Endodermal cell (in vitro differentiated cells): ENCODE results near the gene RNU5B-1. TPM values are rescaled to one million over a fixed set of nuclear protein-coding genes. Genes with fewer than 3 reads are reported as not detected.

Experiments used
- DNase-seq: peaks from one replicate; pipeline ENCODE4 v3.0.0-alpha.2; 2017
- H3K27ac ChIP-seq: 2 replicates; pipeline ENCODE4 v1.5.1; 2013; ENCODE audit warnings: mild to moderate bottlenecking, low read depth, low read length, moderate library complexity
- H3K27me3 ChIP-seq: 2 replicates; pipeline ENCODE4 v1.6.1; 2013; ENCODE audit warnings: mild to moderate bottlenecking, low read length, moderate library complexity; ENCODE audit not compliant: insufficient read depth, control insufficient read depth, poor library complexity, severe bottlenecking
- H3K36me3 ChIP-seq: 2 replicates; pipeline ENCODE4 v1.7.0; 2013; ENCODE audit warnings: mild to moderate bottlenecking, low read length, moderate library complexity; ENCODE audit not compliant: control insufficient read depth, insufficient read depth
- H3K4me1 ChIP-seq: one replicate; pipeline ENCODE4 v1.7.0; 2013; ENCODE audit warnings: low read length; ENCODE audit not compliant: control insufficient read depth, insufficient read depth
- H3K4me3 ChIP-seq: 2 replicates; pipeline ENCODE4 v1.5.1; 2013; ENCODE audit warnings: mild to moderate bottlenecking, low read length, moderate library complexity
- H3K9ac ChIP-seq: 2 replicates; pipeline ENCODE4 v1.6.1; 2013; ENCODE audit warnings: mild to moderate bottlenecking, low read length, moderate library complexity; ENCODE audit not compliant: poor library complexity, severe bottlenecking; ENCODE audit errors: extremely low read depth
- H3K9me3 ChIP-seq: 2 replicates; pipeline ENCODE4 v1.6.1; 2013; ENCODE audit warnings: mild to moderate bottlenecking, low read length, moderate library complexity; ENCODE audit not compliant: control insufficient read depth
- H3K27ac Mint-ChIP-seq: 2 replicates; pipeline ENCODE4 v1.8.0; 2020; ENCODE audit warnings: mixed read lengths
- H3K27me3 Mint-ChIP-seq: 2 replicates; pipeline ENCODE4 v1.8.0; 2021; ENCODE audit warnings: mild to moderate bottlenecking, mixed read lengths; ENCODE audit not compliant: insufficient read depth
- H3K36me3 Mint-ChIP-seq: 2 replicates; pipeline ENCODE4 v1.8.0; 2020; ENCODE audit warnings: low read depth, mixed read lengths
- H3K4me1 Mint-ChIP-seq: 2 replicates; pipeline ENCODE4 v1.8.0; 2020; ENCODE audit warnings: mixed read lengths
- H3K4me3 Mint-ChIP-seq: 2 replicates; pipeline ENCODE4 v1.8.0; 2020; ENCODE audit warnings: mild to moderate bottlenecking, moderate library complexity, mixed read lengths
- H3K9me3 Mint-ChIP-seq: 2 replicates; pipeline ENCODE4 v1.8.0; 2020; ENCODE audit warnings: mild to moderate bottlenecking, mixed read lengths
- CTCF ChIP-seq: fragments of 200-600 bp; sonication (generic); conservative IDR thresholded peaks from 2 replicates; pipeline ENCODE4 v1.5.0; 2021; ENCODE audit warnings: antibody characterized with exemption, mild to moderate bottlenecking
- WGBS, 2 experiments: methylation state at CpG; one replicate each; pipeline versions ENCODE4 v1.1.5 to v1.1.7; 2013; ENCODE audit warnings: missing lambda C conversion rate in 2 of 2, mixed read lengths in 1 of 2; ENCODE audit not compliant: insufficient coverage in 1 of 2, insufficient read length in 1 of 2; 5-methylcytosine and 5-hydroxymethylcytosine counted together
- total RNA-seq, 2 donors: library from RNA; stranded (reverse); fragmentation: NEBNext Ultra II Directional in 1 of 2; extraction: Animal tissue kit (Norgen Biotek cat#: 25700) in 1 of 2; gene quantifications; 2 replicates in 1 of 2; 3 replicates in 1 of 2; pipeline ENCODE4 v1.2.1, GENCODE V29; 2021

RNU5B-1 gene
- total RNA-seq, 2 donors from 2014 or later = 18.6 TPM; not detected in 1

- no peak overlapping the region for H3K4me3 Mint-ChIP-seq
- 74 to 89% methylated on average over 8 to 9 of the region's 9 CpGs for WGBS, 2 experiments
- Histone ChIP-seq H3K27me3 (no peaks in the 10 kb centered on the region), H3K4me3 (no peak overlapping the region), H3K9me3 (no peaks in the 10 kb centered on the region), H3K9ac (no peak overlapping the region), H3K4me1 (no peaks in the 10 kb centered on the region), H3K36me3 (no peaks in the 10 kb centered on the region), H3K27ac (no peak overlapping the region)
- H3K27me3 Mint-ChIP-seq = no peaks in the 10 kb centered on the region
- peaks cover 2% of the 10 kb centered on the region for H3K36me3 Mint-ChIP-seq
- no peaks in the 10 kb centered on the region for H3K4me1 Mint-ChIP-seq
- TF ChIP-seq CTCF = no peak
- DNase-seq = no peak
- no peaks in the 10 kb centered on the region for H3K9me3 Mint-ChIP-seq
- no peak overlapping the region for H3K27ac Mint-ChIP-seq
Measured at GRCh38 chr15:65323071-65323511, 18.6 kb downstream of the RNU5B-1 start.

GRCh38 chr15:65326117-65326526 lies 21.6 kb downstream of the RNU5B-1 start:
- no peak for TF ChIP-seq CTCF
- H3K9ac ChIP-seq = no peak overlapping the region
- DNase-seq = peak; percentile 74
- no peaks in the 10 kb centered on the region for H3K36me3 ChIP-seq
- H3K4me1 Mint-ChIP-seq = no peaks in the 10 kb centered on the region
- no peaks in the 10 kb centered on the region for H3K27me3 Mint-ChIP-seq
- no peak overlapping the region for H3K4me3 ChIP-seq
- H3K36me3 Mint-ChIP-seq = peaks cover 6% of the 10 kb centered on the region
- H3K4me3 Mint-ChIP-seq = no peak overlapping the region
- peak overlapping the region; percentile 74 for H3K27ac ChIP-seq
- H3K27ac Mint-ChIP-seq = no peak overlapping the region
- H3K27me3 ChIP-seq = no peaks in the 10 kb centered on the region
- 72 to 80% methylated on average over 12 of the region's 12 CpGs for WGBS, 2 experiments
- no peaks in the 10 kb centered on the region for H3K9me3 Mint-ChIP-seq
- no peaks in the 10 kb centered on the region for H3K4me1 ChIP-seq
- H3K9me3 ChIP-seq = no peaks in the 10 kb centered on the region

- Histone ChIP-seq H3K27ac (peak overlapping the region; percentile 74), H3K36me3 (no peaks in the 10 kb centered on the region), H3K27me3 (no peaks in the 10 kb centered on the region), H3K4me1 (no peaks in the 10 kb centered on the region), H3K9ac (no peak overlapping the region), H3K9me3 (no peaks in the 10 kb centered on the region), H3K4me3 (no peak overlapping the region)
- H3K27ac Mint-ChIP-seq = no peak overlapping the region
- DNase-seq = no peak
- no peaks in the 10 kb centered on the region for H3K4me1 Mint-ChIP-seq
- no peaks in the 10 kb centered on the region for H3K27me3 Mint-ChIP-seq
- no peaks in the 10 kb centered on the region for H3K9me3 Mint-ChIP-seq
- no peak overlapping the region for H3K4me3 Mint-ChIP-seq
- TF ChIP-seq CTCF = no peak
- peaks cover 6% of the 10 kb centered on the region for H3K36me3 Mint-ChIP-seq
- 96 to 100% methylated on average over 1 to 2 of the region's 2 CpGs for WGBS, 2 experiments
Measured at GRCh38 chr15:65326818-65327217, 22.3 kb downstream of the RNU5B-1 start.
